CD14-positive monocyte (primary cell): ENCODE measurements around the gene CSNK1G1. TPM values are rescaled to one million over a fixed set of nuclear protein-coding genes. Genes with fewer than 3 reads are reported as not detected.

Experiments
- DNase-seq, 3 donors: peaks; one replicate each; pipeline ENCODE4 v3.0.0-alpha.2; 2011 to 2022
- H2AFZ ChIP-seq: 2 replicates; pipeline ENCODE4 v1.6.0; 2012; ENCODE audit warnings: mild to moderate bottlenecking, low read depth, low read length, inconsistent platforms; ENCODE audit not compliant: insufficient read depth, poor library complexity, severe bottlenecking
- H3K27ac ChIP-seq, 2 donors: 1 replicate in 1 of 2; 2 replicates in 1 of 2; pipeline ENCODE4 v1.5.1; 2012 to 2013; ENCODE audit warnings: low read length in 2 of 2, control low read depth in 1 of 2, inconsistent platforms in 1 of 2, low read depth in 1 of 2, mild to moderate bottlenecking in 1 of 2
- H3K27me3 ChIP-seq, 2 donors: one replicate each; pipeline versions ENCODE4 v1.6.0 to v1.6.1; 2011 to 2013; ENCODE audit warnings: low read length in 2 of 2; ENCODE audit not compliant: control insufficient read depth in 2 of 2, insufficient read depth in 2 of 2
- H3K36me3 ChIP-seq, 2 donors: replicated peaks in 1 of 2; 1 replicate in 1 of 2; 2 replicates in 1 of 2; pipeline versions ENCODE4 v1.5.1 to v1.6.1; 2012 to 2013; ENCODE audit warnings: low read length in 2 of 2, control low read depth in 1 of 2, inconsistent platforms in 1 of 2, mild to moderate bottlenecking in 1 of 2; ENCODE audit not compliant: insufficient read depth in 2 of 2, control insufficient read depth in 1 of 2
- H3K4me1 ChIP-seq, 2 donors: 1 replicate in 1 of 2; 2 replicates in 1 of 2; pipeline versions ENCODE4 v1.5.1 to v1.6.1; 2012 to 2013; ENCODE audit warnings: low read length in 2 of 2, control low read depth in 1 of 2, inconsistent platforms in 1 of 2, mild to moderate bottlenecking in 1 of 2, moderate library complexity in 1 of 2; ENCODE audit not compliant: insufficient read depth in 2 of 2, control insufficient read depth in 1 of 2
- H3K4me2 ChIP-seq: replicated peaks from 2 replicates; pipeline ENCODE3; 2012; ENCODE audit warnings: low read length, moderate library complexity, mild to moderate bottlenecking; ENCODE audit not compliant: poor library complexity, severe bottlenecking; ENCODE audit errors: extremely low read depth
- H3K4me3 ChIP-seq, 3 experiments: fragments of 200-600 bp in 1 of 3; sonication (generic) in 1 of 3; replicated peaks in 1 of 3; 1 replicate in 2 of 3; 2 replicates in 1 of 3; pipeline ENCODE4 v1.5.1; 2011 to 2013; ENCODE audit warnings: low read length in 3 of 3, mild to moderate bottlenecking in 3 of 3, control low read depth in 2 of 3, low read depth in 2 of 3, inconsistent platforms in 1 of 3, moderate library complexity in 1 of 3
- H3K79me2 ChIP-seq: 2 replicates; pipeline ENCODE4 v1.6.0; 2012; ENCODE audit warnings: mild to moderate bottlenecking, control low read depth, inconsistent platforms, low read length, moderate library complexity; ENCODE audit not compliant: insufficient read depth
- H3K9ac ChIP-seq: 2 replicates; pipeline ENCODE4 v1.6.0; 2017; ENCODE audit warnings: low read length, mild to moderate bottlenecking; ENCODE audit not compliant: insufficient read depth, poor library complexity, severe bottlenecking
- H3K9me3 ChIP-seq, 2 donors: replicated peaks in 1 of 2; 1 replicate in 1 of 2; 2 replicates in 1 of 2; pipeline versions ENCODE4 v1.5.1 to v1.6.1; 2012 to 2013; ENCODE audit warnings: low read length in 2 of 2, control low read depth in 1 of 2; ENCODE audit not compliant: control insufficient read depth in 1 of 2, insufficient read depth in 1 of 2
- H4K20me1 ChIP-seq: 2 replicates; pipeline ENCODE4 v1.6.0; 2012; ENCODE audit warnings: mild to moderate bottlenecking, low read length, control low read depth, moderate library complexity; ENCODE audit not compliant: insufficient read depth
- H3K27ac Mint-ChIP-seq, 7 donors: one replicate each; pipeline ENCODE4 v1.8.0; 2020; ENCODE audit warnings: mild to moderate bottlenecking in 7 of 7, mixed read lengths in 7 of 7, moderate library complexity in 6 of 7, inconsistent platforms in 2 of 7
- H3K27me3 Mint-ChIP-seq, 3 donors: one replicate each; pipeline ENCODE4 v1.8.0; 2021 to 2022; ENCODE audit warnings: low read depth in 3 of 3, mild to moderate bottlenecking in 3 of 3, mixed read lengths in 3 of 3, moderate library complexity in 3 of 3, inconsistent platforms in 1 of 3
- H3K36me3 Mint-ChIP-seq, 2 donors: one replicate each; pipeline ENCODE4 v1.8.0; 2020; ENCODE audit warnings: mixed read lengths in 2 of 2, inconsistent platforms in 1 of 2, mild to moderate bottlenecking in 1 of 2
- H3K4me1 Mint-ChIP-seq: one replicate; pipeline ENCODE4 v1.8.0; 2020; ENCODE audit warnings: mild to moderate bottlenecking, mixed read lengths
- H3K4me3 Mint-ChIP-seq, 2 donors: one replicate each; pipeline ENCODE4 v1.8.0; 2020; ENCODE audit warnings: mild to moderate bottlenecking in 2 of 2, mixed read lengths in 2 of 2, moderate library complexity in 1 of 2
- H3K9me3 Mint-ChIP-seq, 7 donors: one replicate each; pipeline ENCODE4 v1.8.0; 2020 to 2022; ENCODE audit warnings: mixed read lengths in 7 of 7, mild to moderate bottlenecking in 6 of 7, moderate library complexity in 6 of 7, inconsistent platforms in 2 of 7
- WGBS: methylation state at CpG from one replicate; pipeline ENCODE4 v1.1.5; 2013; ENCODE audit warnings: missing lambda C conversion rate; ENCODE audit not compliant: insufficient coverage; 5-methylcytosine and 5-hydroxymethylcytosine counted together
- intact Hi-C, 2 donors: fragments of 100-400 bp; cut with micrococcal nuclease; formaldehyde crosslinking; loops; one replicate each; pipeline versions ENCODE4 v1.15.0 to v1.15.1; 2023
- polyA plus RNA-seq, 3 donors: library from polyadenylated mRNA; depleted of rRNA in 1 of 3; unstranded in 2 of 3; stranded (reverse) in 1 of 3; fragments of 300-500 nt in 2 of 3; fragments of >200 nt in 1 of 3; fragmentation: Illumina TruSeq in 2 of 3; gene quantifications; 1 replicate in 2 of 3; 2 replicates in 1 of 3; pipeline ENCODE4 v1.2.3, GENCODE V29; 2012 to 2021
- TF ChIP-seq, protein P1 (sequence below): fragments of 200-600 bp; IDR thresholded peaks from one replicate; pipeline ENCODE4 v1.8.0; 2022; ENCODE audit warnings: antibody characterized with exemption, mild to moderate bottlenecking

Gene CSNK1G1
- polyA plus RNA-seq, 3 donors, result 4.3 to 8.6 (median 7.7) TPM

DNA sequence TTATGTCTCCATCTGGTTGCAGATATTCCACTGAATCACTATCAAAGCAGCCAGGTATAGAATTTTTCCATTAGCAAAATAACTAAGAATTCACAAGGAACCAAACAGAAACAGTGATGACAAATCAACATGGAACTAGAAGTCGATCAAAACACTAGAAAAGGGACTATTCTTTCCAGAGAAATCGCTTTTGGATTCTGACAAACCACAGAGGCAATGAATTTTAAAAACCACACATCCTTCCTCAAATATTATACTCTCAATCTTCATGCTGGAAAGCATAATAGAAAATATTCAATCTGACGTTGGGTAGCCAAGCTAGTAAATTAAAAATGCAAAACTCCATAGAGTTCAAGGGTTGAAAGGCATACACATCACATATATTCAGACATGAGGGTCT lies 99.9 kb downstream of the CSNK1G1 start:
- H3K4me1 ChIP-seq, result peaks cover 0 to 4% of the 10 kb centered on the region in 2 donors
- no peaks in the 10 kb centered on the region for H3K9me3 ChIP-seq
- H4K20me1 ChIP-seq, result peaks cover 6% of the 10 kb centered on the region
- H3K27me3 ChIP-seq, result no peaks in the 10 kb centered on the region
- no peak overlapping the region for H3K4me2 ChIP-seq
- no peaks in the 10 kb centered on the region for H3K27me3 Mint-ChIP-seq
- DNase-seq, result no peak
- H3K9me3 Mint-ChIP-seq, result peaks cover 0 to 7% (median 0%) of the 10 kb centered on the region in 7 donors
- H3K4me1 Mint-ChIP-seq, result peaks cover 5% of the 10 kb centered on the region
- no peak overlapping the region for H3K4me3 Mint-ChIP-seq
- intact Hi-C loops, result no loop called here
- H3K27ac Mint-ChIP-seq, result no peak overlapping the region
- TF ChIP-seq, protein P1, sequence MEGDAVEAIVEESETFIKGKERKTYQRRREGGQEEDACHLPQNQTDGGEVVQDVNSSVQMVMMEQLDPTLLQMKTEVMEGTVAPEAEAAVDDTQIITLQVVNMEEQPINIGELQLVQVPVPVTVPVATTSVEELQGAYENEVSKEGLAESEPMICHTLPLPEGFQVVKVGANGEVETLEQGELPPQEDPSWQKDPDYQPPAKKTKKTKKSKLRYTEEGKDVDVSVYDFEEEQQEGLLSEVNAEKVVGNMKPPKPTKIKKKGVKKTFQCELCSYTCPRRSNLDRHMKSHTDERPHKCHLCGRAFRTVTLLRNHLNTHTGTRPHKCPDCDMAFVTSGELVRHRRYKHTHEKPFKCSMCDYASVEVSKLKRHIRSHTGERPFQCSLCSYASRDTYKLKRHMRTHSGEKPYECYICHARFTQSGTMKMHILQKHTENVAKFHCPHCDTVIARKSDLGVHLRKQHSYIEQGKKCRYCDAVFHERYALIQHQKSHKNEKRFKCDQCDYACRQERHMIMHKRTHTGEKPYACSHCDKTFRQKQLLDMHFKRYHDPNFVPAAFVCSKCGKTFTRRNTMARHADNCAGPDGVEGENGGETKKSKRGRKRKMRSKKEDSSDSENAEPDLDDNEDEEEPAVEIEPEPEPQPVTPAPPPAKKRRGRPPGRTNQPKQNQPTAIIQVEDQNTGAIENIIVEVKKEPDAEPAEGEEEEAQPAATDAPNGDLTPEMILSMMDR, result no peak
- no peak overlapping the region for H3K27ac ChIP-seq
- no CpG with 5 or more reads among the region's 3 CpGs for WGBS
- no peak overlapping the region for H3K4me3 ChIP-seq
- no peak overlapping the region for H3K9ac ChIP-seq
- no peak overlapping the region for H2AFZ ChIP-seq
- H3K36me3 Mint-ChIP-seq, result peaks cover 31 to 32% of the 10 kb centered on the region in 2 donors
- peaks cover 4 to 15% of the 10 kb centered on the region in 2 donors for H3K36me3 ChIP-seq
- no peaks in the 10 kb centered on the region for H3K79me2 ChIP-seq

DNA sequence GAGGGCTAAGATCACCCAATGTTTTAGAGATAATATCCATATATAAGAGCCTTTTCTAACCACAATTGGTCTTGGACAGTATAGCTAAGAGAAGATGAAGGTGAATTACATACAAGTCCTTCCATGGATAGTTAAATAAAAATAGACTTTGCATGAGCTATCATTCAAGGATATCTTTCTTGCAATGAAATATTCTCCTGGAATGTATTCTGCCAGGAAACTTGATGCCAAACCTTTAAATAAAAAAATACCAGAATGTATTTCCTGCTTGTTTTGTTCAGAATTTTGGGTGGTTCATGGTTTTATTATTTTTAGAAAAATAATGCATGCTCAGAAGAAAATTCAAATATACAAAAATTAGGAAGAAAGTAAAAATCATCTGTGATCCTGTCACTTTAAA lies 104.3 kb downstream of the CSNK1G1 start:
- Histone ChIP-seq H3K27me3 (no peaks in the 10 kb centered on the region), H3K9me3 (no peaks in the 10 kb centered on the region), H3K4me2 (no peak overlapping the region), H3K36me3 (peaks cover 8 to 25% of the 10 kb centered on the region in 2 donors), H3K79me2 (no peaks in the 10 kb centered on the region), H3K4me1 (peaks cover 2 to 4% of the 10 kb centered on the region in 2 donors), H3K4me3 (no peak overlapping the region), H2AFZ (no peak overlapping the region), H4K20me1 (no peaks in the 10 kb centered on the region), H3K9ac (no peak overlapping the region), H3K27ac (no peak overlapping the region)
- Mint-ChIP-seq H3K9me3 (peaks cover 0 to 2% (median 0%) of the 10 kb centered on the region in 7 donors), H3K4me1 (peaks cover 12% of the 10 kb centered on the region), H3K4me3 (no peak overlapping the region), H3K36me3 (peaks cover 27 to 37% of the 10 kb centered on the region in 2 donors), H3K27ac (no peak overlapping the region), H3K27me3 (no peaks in the 10 kb centered on the region)
- intact Hi-C loops, result no loop called here
- no peak for DNase-seq
- TF ChIP-seq, protein P1, result no peak
